ENCODE measurements around the gene GNAI1.
A peak's percentile ranks its signal among the peaks of the same experiment; 100 is the strongest.

GNAI1 gene

DNA sequence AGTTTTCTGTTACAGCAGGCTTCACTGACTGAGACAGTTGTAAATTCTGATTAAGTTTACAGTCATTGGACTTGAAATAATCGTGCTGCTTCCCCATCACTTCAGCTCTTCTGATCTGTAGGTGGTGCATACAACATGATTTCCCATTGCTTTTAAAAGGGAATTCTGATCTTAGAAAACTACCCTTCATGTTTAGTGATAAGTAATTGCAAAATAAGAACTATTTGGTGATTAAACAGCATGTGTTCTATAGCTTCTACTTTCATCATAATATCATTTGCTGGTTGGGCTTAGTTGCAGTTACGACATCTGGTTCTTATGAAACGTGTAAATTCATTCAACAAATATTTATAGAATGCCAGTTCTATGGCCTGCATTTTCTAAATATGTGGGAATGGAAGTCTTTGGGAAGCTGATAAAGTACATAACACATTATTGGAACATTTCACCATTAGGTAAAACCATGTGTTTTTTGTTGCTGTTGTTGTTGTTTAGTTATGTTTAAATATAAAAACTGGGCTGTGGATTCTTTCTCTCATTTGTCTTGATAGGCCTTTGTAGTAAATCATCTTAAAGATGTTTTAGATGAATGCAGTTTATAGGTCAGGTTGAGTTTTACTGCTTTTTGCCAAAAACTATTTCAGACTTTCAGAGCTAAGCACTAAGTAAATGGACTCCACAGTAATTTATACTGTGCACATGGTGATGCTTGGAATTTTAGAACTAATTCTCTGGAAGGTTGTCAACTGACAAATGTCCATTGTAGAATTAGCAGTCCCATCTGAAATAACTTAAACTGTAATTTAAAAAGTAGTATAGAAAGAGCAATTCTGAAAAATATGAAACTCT is 13.1 kb downstream of the GNAI1 start:
- no peak for DNase-seq
- H2AFZ ChIP-seq (ENCODE audit: low read depth, low read length): no peak overlapping the region
- no peak overlapping the region for H3K27ac ChIP-seq (ENCODE audit: low read length)
- H3K9ac ChIP-seq (ENCODE audit: low read depth, low read length): no peak overlapping the region
- H3K4me3 ChIP-seq (ENCODE audit: low read depth in 1 of 2, low read length in 2 of 2): no peak overlapping the region
- TF ChIP-seq CTCF (IDR thresholded peaks at IDR 0.05; ENCODE audit: borderline replicate concordance, extremely low read depth, low read length, poor library complexity, severe bottlenecking): no peak
- no peak for TF ChIP-seq EZH2 (IDR thresholded peaks at IDR 0.05; ENCODE audit: borderline replicate concordance, low read depth, low read length, severe bottlenecking)
- H3K4me1 ChIP-seq (ENCODE audit: insufficient read depth, low read length): peaks cover 11% of the 10 kb centered on the region; the same call in 1 of the 2 replicates
- ATAC-seq (ENCODE audit: insufficient read depth, low read depth): no peak
- no peaks in the 10 kb centered on the region for H3K79me2 ChIP-seq (ENCODE audit: insufficient read depth, low read length)
- no peak overlapping the region for H3K4me2 ChIP-seq (ENCODE audit: insufficient read depth, low read length)
- H3K36me3 ChIP-seq (ENCODE audit: insufficient read depth, low read length): no peaks in the 10 kb centered on the region
- no peaks in the 10 kb centered on the region for H4K20me1 ChIP-seq (ENCODE audit: insufficient read depth, low read length)
- no peaks in the 10 kb centered on the region for H3K9me3 ChIP-seq (ENCODE audit: insufficient read depth, low read length, severe bottlenecking)
- no peaks in the 10 kb centered on the region for H3K27me3 ChIP-seq (ENCODE audit: insufficient read depth, low read length, poor library complexity)

DNA sequence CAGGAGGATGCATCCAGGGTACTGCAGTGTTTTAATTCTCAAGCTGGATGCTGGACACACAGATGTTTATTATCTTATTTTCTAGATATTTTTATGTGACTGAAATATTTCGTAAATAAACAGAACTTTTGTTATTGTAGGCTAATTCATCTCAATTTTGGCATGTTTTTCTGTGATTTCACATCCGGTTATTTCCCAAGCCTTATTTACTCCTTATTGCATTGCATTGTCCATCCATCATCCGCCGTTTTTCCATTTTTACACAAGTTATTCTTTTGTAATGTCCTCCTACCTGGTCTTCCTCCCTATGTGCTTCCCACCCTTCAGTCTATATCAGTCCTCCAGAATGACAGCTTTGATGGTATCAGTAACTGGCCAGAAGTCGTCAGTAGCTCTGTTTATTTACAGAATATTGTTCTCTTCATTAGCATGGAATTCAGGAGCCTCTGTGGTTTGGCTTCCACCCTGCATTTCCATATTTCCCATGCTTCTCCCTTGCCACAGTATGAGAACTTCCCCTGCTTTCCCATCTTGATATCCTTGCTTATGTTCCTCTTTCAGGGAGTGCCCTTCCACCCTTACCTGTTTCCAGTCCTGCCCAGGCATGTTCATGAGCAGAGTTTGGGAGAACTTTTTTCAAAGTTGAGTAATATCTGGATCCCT is 16.1 kb downstream of the GNAI1 start:
- H3K4me3 ChIP-seq (ENCODE audit: low read depth in 1 of 2, low read length in 2 of 2): no peak overlapping the region
- no peaks in the 10 kb centered on the region for H3K79me2 ChIP-seq (ENCODE audit: insufficient read depth, low read length)
- no peak overlapping the region for H3K4me2 ChIP-seq (ENCODE audit: insufficient read depth, low read length)
- H3K4me1 ChIP-seq (ENCODE audit: insufficient read depth, low read length): peaks cover 11% of the 10 kb centered on the region; the same call in 1 of the 2 replicates
- DNase-seq (no peak), ATAC-seq (ENCODE audit: insufficient read depth, low read depth) (no peak)
- H3K27me3 ChIP-seq (ENCODE audit: insufficient read depth, low read length, poor library complexity): no peaks in the 10 kb centered on the region
- H3K36me3 ChIP-seq (ENCODE audit: insufficient read depth, low read length): no peaks in the 10 kb centered on the region
- H3K27ac ChIP-seq (ENCODE audit: low read length): no peak overlapping the region
- TF ChIP-seq EZH2 (IDR thresholded peaks at IDR 0.05; ENCODE audit: borderline replicate concordance, low read depth, low read length, severe bottlenecking) (no peak), CTCF (IDR thresholded peaks at IDR 0.05; ENCODE audit: borderline replicate concordance, extremely low read depth, low read length, poor library complexity, severe bottlenecking) (no peak)
- H2AFZ ChIP-seq (ENCODE audit: low read depth, low read length): no peak overlapping the region
- H3K9ac ChIP-seq (ENCODE audit: low read depth, low read length): no peak overlapping the region
- no peaks in the 10 kb centered on the region for H4K20me1 ChIP-seq (ENCODE audit: insufficient read depth, low read length)
- H3K9me3 ChIP-seq (ENCODE audit: insufficient read depth, low read length, severe bottlenecking): no peaks in the 10 kb centered on the region

DNA sequence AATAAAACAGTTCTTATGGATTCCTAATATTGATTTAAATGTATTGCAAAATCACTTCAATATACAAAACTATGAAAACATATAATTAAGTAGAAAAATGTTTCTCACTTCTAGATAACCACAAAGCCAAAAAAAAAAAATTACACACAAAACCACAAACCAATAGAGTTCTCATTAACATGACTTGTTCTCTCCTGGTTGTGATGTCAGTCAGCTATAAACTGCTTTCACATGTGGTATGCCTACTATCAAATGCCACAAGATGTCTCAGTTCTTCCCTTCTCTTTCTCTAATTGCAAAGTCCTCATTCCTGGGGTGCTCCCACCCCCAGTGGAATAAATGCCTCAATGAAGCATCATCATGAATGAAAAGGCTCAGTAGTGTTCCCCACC is 16.6 kb downstream of the GNAI1 start:
- no peaks in the 10 kb centered on the region for H4K20me1 ChIP-seq (ENCODE audit: insufficient read depth, low read length)
- H3K4me1 ChIP-seq (ENCODE audit: insufficient read depth, low read length): peaks cover 11% of the 10 kb centered on the region; the same call in 1 of the 2 replicates
- no peak overlapping the region for H3K9ac ChIP-seq (ENCODE audit: low read depth, low read length)
- no peak overlapping the region for H3K4me3 ChIP-seq (ENCODE audit: low read depth in 1 of 2, low read length in 2 of 2)
- H3K27me3 ChIP-seq (ENCODE audit: insufficient read depth, low read length, poor library complexity): no peaks in the 10 kb centered on the region
- no peaks in the 10 kb centered on the region for H3K9me3 ChIP-seq (ENCODE audit: insufficient read depth, low read length, severe bottlenecking)
- H2AFZ ChIP-seq (ENCODE audit: low read depth, low read length): no peak overlapping the region
- DNase-seq: no peak
- peak; percentile 26 for TF ChIP-seq CTCF (IDR thresholded peaks at IDR 0.05; ENCODE audit: borderline replicate concordance, extremely low read depth, low read length, poor library complexity, severe bottlenecking)
- no peak for TF ChIP-seq EZH2 (IDR thresholded peaks at IDR 0.05; ENCODE audit: borderline replicate concordance, low read depth, low read length, severe bottlenecking)
- peak; percentile 76 for ATAC-seq (ENCODE audit: insufficient read depth, low read depth)
- H3K27ac ChIP-seq (ENCODE audit: low read length): no peak overlapping the region
- H3K36me3 ChIP-seq (ENCODE audit: insufficient read depth, low read length): no peaks in the 10 kb centered on the region
- H3K79me2 ChIP-seq (ENCODE audit: insufficient read depth, low read length): no peaks in the 10 kb centered on the region
- no peak overlapping the region for H3K4me2 ChIP-seq (ENCODE audit: insufficient read depth, low read length)
